ENCODE data around the gene ZNF841. TPM values are rescaled to one million over a fixed set of nuclear protein-coding genes. Genes with fewer than 3 reads are reported as not detected.
"Not testable (repeated sequence)": the region's sequence is repeated elsewhere in the genome, so short reads cannot be mapped to it uniquely, and the experiment has no call there.

Gene ZNF841
- total RNA-seq, 8 experiments from 2014 or later = 10.8 to 28.3 (median 23.0) TPM

DNA sequence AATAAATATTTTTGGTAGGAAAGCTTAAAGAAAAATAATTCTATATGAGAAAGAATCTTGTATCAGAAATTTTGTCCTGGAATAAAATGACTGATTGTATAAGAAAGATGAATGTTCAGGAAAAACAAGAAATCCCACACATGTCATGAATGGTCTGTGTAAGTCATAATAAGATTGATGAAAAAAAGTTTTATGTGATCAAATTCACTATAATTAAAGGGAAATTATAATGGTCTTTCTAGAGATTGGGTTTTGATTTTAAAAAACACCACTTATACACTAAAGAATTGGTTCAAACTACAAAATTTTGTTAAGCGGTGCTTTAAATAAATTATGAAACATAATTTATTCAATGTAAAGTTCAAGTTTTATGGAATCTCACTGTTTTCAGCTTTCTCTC lies 7.2 kb upstream of the ZNF841 start:
- Histone ChIP-seq H3K4me3 (no peak overlapping the region), H3K4me1 (replicated peaks in 1 of 2) (no peaks in the 10 kb centered on the region), H3K27ac (no peak overlapping the region)
- ATAC-seq (replicated peaks in 6 of 8) = no peak
- 83 to 100% (median 100%) methylated on average over 1 of the region's 1 CpG for WGBS, 10 experiments
- in situ Hi-C loops (cut with MboI; ENCODE audit: low pct_unique_long_range_greater_than_20kb in 2 of 9, low sequenced_read_pairs in 9 of 9, unreplicated experiment in 9 of 9) = no loop called here

DNA sequence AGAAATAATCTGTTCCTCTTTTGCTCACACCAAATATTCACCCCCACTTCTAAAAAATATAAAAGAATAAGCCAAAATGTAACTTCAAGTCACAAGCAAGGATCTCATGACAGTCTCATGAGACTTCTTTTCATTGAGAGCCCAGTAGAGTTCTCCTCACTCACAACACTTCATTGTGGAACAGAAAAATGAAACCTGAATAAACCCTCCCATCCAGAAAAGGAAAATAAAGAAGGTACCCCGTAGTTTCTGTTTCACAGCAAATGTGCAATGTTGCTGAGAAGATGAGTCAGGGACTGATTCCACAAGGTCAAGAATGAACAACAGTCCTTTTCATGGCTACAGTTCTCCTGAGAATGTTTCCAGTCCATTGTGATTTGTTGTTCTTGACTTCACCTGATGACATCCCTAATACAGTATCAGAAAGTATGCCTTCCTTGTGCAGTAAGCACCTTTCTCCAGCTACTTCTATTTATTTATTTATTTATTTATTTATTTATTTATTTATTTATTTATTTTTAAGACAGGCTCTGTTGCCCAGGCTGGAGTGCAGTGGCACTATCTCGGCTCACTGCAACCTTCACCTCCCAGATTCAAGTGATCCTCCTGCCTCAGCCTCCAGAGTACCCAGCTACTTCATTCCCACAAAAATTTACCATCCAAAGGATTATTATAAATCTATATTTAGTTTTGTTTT lies 6.4 kb upstream of the ZNF841 start:
- 0 to 89% (median 60%) methylated on average over 1 to 2 of the region's 2 CpGs; no CpG with 5 or more reads in 1 of the 10 experiments for WGBS, 10 experiments
- Histone ChIP-seq H3K4me1 (replicated peaks in 1 of 2) (no peaks in the 10 kb centered on the region), H3K4me3 (no peak overlapping the region), H3K27ac (no peak overlapping the region)
- in situ Hi-C loops (cut with MboI; ENCODE audit: low pct_unique_long_range_greater_than_20kb in 2 of 9, low sequenced_read_pairs in 9 of 9, unreplicated experiment in 9 of 9) = no loop called here
- ATAC-seq (replicated peaks in 6 of 8) = no peak

DNA sequence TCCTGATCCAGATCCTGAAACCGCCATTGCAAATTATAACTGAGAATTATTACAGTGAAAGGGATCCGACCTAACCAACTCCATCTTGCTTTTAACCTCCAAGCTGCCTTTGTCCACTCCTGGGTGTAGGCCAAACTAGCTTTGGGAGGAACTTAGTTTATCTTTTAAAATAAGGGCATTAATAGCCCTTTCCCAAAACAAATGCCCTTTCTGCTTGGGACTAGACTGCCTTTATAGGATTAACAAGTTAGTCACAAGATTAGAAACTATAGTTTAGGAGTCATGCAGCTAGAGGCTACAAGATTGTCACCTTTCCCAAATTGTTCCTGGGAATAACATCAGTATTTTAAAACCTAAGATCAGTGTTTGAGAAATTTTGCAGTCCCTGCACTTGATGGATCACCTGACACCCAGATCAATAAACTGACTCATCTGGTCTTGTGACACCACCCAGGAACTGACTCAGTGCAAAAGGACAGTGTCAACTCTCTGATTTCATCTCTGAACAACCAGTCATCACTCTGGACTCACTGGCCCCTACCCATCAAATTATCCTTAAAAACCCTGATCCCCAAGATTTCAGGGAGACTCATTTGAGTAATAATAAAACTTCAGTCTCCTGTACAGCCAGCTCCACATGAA lies 4.1 kb upstream of the ZNF841 start:
- peak overlapping the region in 1 of 2 donors; percentile 72 for H3K27ac ChIP-seq
- 33 to 100% (median 75%) methylated on average over 1 to 2 of the region's 2 CpGs; no CpG with 5 or more reads in 3 of the 10 experiments for WGBS, 10 experiments
- no peak overlapping the region for H3K4me3 ChIP-seq
- in situ Hi-C loops (cut with MboI; ENCODE audit: low pct_unique_long_range_greater_than_20kb in 2 of 9, low sequenced_read_pairs in 9 of 9, unreplicated experiment in 9 of 9) = no loop called here
- no peaks in the 10 kb centered on the region for H3K4me1 ChIP-seq (replicated peaks in 1 of 2)
- ATAC-seq (replicated peaks in 6 of 8) = peak in 5 of 8 experiments; percentile 34 to 47 (median 42)

DNA sequence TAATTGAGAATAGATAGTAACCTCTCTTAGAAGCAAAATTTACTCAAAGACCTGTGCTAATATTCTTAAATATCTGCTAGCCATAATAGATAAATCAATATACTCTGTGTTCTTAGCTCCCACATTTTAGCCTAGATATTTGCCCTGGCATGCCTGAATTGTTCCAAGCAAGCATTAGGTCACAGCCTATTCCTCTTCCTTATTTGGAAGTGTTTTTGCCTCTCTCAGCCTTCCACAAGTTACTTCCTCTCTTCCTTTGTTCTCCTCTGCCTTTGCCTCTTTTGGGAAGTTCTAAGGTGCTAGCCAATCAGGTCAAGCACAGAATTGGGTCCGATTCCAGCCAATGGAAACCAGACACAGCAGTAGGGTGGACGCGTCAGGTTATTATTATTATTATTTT lies 851 bp upstream of the ZNF841 start:
- H3K4me3 ChIP-seq; H3K4me1 ChIP-seq (replicated peaks in 1 of 2); H3K27ac ChIP-seq; ATAC-seq (replicated peaks in 6 of 8); in situ Hi-C loops (cut with MboI; ENCODE audit: low pct_unique_long_range_greater_than_20kb in 2 of 9, low sequenced_read_pairs in 9 of 9, unreplicated experiment in 9 of 9): not testable (repeated sequence)
- WGBS, 10 experiments = 80 to 100% (median 92%) methylated on average over 1 to 3 of the region's 3 CpGs; no CpG with 5 or more reads in 3 of the 10 experiments

DNA sequence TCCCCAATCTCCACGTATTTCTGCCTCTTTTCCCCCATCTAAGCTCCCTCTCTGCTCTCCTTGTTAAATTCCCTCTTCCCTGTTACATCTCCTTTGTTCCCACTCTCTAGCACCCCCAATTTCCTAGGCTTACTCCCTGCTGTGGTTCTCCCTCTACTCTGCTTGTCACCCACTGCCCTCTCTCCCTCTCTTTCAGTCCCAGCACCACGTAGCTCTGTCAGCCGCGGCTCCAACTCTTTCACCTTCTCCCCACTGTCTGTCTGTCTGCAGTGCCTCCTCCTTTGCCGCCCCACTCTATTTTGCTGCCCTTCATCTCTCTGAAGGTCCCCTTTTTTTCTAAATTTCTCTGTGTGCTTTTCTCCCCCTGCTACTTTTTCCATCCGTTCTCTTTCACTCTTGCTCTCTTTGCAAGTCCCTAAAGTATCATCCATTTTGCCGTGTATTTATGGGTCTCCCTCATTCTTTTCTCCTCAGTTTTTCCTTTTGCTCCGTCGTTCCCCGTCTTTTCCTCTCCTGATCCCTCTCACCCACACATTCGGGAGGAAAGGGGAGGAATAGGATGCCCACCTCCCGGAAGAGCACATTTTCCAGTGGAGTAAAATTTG lies 937 bp downstream of the ZNF841 start:
- peak in 6 of 8 experiments; percentile 7 to 18 (median 14) for ATAC-seq (replicated peaks in 6 of 8)
- in situ Hi-C loops (cut with MboI; ENCODE audit: low pct_unique_long_range_greater_than_20kb in 2 of 9, low sequenced_read_pairs in 9 of 9, unreplicated experiment in 9 of 9) = no loop called here
- Histone ChIP-seq H3K4me3 (peak overlapping the region; percentile 60 to 93 (median 82)), H3K4me1 (replicated peaks in 1 of 2) (peaks cover 6% of the 10 kb centered on the region in 2 donors), H3K27ac (peak overlapping the region; percentile 92 to 97)
- 0 to 23% (median 6%) methylated on average over 1 to 12 of the region's 12 CpGs for WGBS, 10 experiments

DNA sequence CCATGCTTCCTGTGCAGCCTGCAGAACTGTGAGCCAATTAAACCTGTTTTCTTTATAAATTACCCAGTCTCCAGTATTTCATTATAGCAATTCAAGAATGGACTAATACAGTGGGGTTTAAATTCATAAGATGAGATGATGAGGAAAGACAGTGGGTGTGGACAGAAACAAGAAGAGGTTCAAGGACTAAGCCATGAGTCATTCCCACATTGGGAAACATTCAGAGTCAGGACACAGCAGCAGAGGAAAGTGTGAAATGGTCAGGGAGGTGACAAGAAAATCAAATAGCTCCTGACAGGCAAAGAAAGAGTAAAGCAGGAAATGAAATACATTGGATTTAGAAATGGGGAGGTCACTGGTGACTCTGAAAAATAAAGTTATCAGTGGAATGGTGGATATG lies 9.1 kb downstream of the ZNF841 start:
- H3K4me3 ChIP-seq = no peak overlapping the region
- no peaks in the 10 kb centered on the region for H3K4me1 ChIP-seq (replicated peaks in 1 of 2)
- ATAC-seq (replicated peaks in 6 of 8) = peak in 2 of 8 experiments; percentile 94 to 95
- in situ Hi-C loops (cut with MboI; ENCODE audit: low pct_unique_long_range_greater_than_20kb in 2 of 9, low sequenced_read_pairs in 9 of 9, unreplicated experiment in 9 of 9) = no loop called here
- no peak overlapping the region for H3K27ac ChIP-seq

DNA sequence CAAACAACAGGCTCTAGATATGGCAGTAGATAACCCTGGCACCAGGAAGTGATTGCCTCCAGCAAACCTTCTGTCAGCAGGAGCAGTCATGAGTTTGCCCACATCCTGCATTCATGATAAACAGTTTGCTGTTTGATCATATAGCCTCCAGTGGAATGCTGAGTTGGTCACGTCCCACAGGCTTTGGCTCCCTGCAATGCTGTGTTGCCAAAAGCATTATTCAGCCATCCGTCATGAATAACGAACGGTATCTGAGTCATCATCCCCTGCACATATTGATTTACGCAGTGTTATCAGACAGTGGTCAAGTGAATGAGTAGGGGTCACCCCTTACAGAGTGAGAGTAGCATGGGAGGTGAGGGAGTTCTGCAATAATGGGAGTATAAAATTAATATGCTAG lies 25.1 kb downstream of the ZNF841 start:
- no peak overlapping the region for H3K4me3 ChIP-seq
- no peak for ATAC-seq (replicated peaks in 6 of 8)
- in situ Hi-C loops (cut with MboI; ENCODE audit: low pct_unique_long_range_greater_than_20kb in 2 of 9, low sequenced_read_pairs in 9 of 9, unreplicated experiment in 9 of 9) = no loop called here
- H3K27ac ChIP-seq = no peak overlapping the region
- no peaks in the 10 kb centered on the region for H3K4me1 ChIP-seq (replicated peaks in 1 of 2)
- 90 to 100% (median 99%) methylated on average over 1 to 4 of the region's 5 CpGs; no CpG with 5 or more reads in 4 of the 10 experiments for WGBS, 10 experiments

DNA sequence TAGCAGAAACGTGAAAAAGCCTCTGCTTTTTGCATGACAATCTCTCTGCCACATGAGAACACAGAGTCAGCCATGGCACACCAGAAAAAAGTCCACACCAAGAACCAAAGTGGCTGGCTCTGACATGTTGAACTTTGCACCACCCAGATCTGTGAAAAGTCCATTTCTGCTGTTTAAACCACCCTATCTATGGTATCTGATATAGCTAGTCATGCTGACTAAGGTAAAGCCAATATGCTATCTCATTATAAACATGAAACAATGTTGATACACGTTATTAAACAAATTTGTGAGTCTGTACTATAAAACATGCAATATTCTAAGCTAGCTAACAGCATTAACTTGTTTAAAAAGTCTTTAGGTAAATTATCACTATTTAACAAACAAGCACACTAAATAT lies 25.9 kb downstream of the ZNF841 start:
- 58 to 90% (median 81%) methylated on average over 1 to 2 of the region's 2 CpGs; no CpG with 5 or more reads in 1 of the 10 experiments for WGBS, 10 experiments
- Histone ChIP-seq H3K4me3 (no peak overlapping the region), H3K4me1 (replicated peaks in 1 of 2) (no peaks in the 10 kb centered on the region), H3K27ac (no peak overlapping the region)
- no peak for ATAC-seq (replicated peaks in 6 of 8)
- in situ Hi-C loops (cut with MboI; ENCODE audit: low pct_unique_long_range_greater_than_20kb in 2 of 9, low sequenced_read_pairs in 9 of 9, unreplicated experiment in 9 of 9) = no loop called here

DNA sequence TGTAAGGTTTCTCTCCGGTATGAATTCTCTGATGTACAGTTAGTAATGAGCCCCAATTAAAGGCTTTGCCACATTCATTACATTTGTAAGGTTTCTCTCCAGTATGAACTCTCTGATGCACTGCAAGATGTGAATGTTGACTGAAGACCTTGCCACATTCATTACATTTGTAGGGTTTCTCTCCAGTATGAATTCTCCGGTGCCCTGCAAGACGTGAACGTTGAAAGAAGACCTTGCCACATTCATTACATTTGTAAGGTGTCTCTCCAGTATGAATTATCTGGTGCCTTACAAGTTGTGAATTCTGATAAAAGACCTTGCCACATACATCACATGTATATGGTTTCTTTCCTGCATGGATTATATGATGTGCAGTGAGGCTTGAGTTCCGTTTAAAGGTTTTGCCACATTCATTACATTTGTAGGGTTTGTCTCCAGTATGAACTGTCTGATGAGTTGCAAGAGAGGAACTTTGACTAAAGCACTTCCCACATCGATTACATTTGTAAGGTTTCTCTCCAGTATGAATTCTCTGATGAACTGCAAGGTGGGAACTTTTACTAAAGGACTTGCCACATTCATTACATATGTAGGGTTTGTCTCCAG lies 29.2 kb downstream of the ZNF841 start:
- in situ Hi-C loops (cut with MboI; ENCODE audit: low pct_unique_long_range_greater_than_20kb in 2 of 9, low sequenced_read_pairs in 9 of 9, unreplicated experiment in 9 of 9) = no loop called here
- no peak for ATAC-seq (replicated peaks in 6 of 8)
- no peak overlapping the region for H3K27ac ChIP-seq
- 96 to 100% (median 100%) methylated on average over 1 to 6 of the region's 6 CpGs for WGBS, 10 experiments
- no peak overlapping the region for H3K4me3 ChIP-seq
- no peaks in the 10 kb centered on the region for H3K4me1 ChIP-seq (replicated peaks in 1 of 2)

DNA sequence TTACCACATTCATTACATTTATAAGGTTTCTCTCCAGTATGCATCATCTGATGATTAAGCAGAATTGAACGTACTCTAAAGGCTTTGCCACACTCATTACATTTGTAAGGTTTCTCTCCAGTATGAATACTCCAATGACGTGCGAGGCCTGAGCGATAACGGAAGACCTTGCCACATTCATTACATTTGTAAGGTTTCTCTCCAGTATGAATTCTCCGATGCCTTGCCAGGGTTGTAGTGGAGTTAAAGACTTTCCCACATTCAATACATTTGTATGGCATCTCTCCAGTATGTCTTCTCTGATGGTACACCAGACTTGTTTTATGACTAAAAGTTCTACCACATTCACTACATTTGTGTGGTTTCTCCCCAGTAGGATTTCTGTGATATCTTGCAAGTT lies 30.2 kb downstream of the ZNF841 start:
- ATAC-seq (replicated peaks in 6 of 8) = no peak
- no peaks in the 10 kb centered on the region for H3K4me1 ChIP-seq (replicated peaks in 1 of 2)
- 86 to 100% (median 94%) methylated on average over 1 to 6 of the region's 6 CpGs; no CpG with 5 or more reads in 3 of the 10 experiments for WGBS, 10 experiments
- in situ Hi-C loops (cut with MboI; ENCODE audit: low pct_unique_long_range_greater_than_20kb in 2 of 9, low sequenced_read_pairs in 9 of 9, unreplicated experiment in 9 of 9) = no loop called here
- no peak overlapping the region for H3K27ac ChIP-seq
- H3K4me3 ChIP-seq = no peak overlapping the region

DNA sequence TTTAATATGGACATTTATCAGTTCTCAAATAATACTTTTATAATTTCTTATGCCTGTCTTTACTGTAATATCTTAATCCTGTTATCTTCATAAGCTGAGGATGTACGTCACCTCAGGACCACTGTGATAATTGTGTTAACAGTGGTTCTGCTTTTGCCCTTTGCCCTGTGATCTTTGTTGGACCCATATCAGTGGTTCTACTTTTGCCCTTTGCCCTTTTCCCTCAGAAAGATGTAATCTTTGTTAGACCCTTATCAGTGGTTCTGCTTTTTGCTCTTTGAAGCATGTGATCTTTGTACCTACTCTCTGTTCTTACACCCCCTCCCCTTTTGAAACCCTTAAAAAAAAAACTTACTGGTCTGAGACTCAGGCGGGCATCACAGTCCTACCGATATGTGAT lies 39.1 kb downstream of the ZNF841 start:
- ATAC-seq (replicated peaks in 6 of 8); H3K27ac ChIP-seq; H3K4me1 ChIP-seq (replicated peaks in 1 of 2); H3K4me3 ChIP-seq; in situ Hi-C loops (cut with MboI; ENCODE audit: low pct_unique_long_range_greater_than_20kb in 2 of 9, low sequenced_read_pairs in 9 of 9, unreplicated experiment in 9 of 9): not testable (repeated sequence)
- 67 to 100% (median 100%) methylated on average over 1 to 3 of the region's 3 CpGs for WGBS, 10 experiments

DNA sequence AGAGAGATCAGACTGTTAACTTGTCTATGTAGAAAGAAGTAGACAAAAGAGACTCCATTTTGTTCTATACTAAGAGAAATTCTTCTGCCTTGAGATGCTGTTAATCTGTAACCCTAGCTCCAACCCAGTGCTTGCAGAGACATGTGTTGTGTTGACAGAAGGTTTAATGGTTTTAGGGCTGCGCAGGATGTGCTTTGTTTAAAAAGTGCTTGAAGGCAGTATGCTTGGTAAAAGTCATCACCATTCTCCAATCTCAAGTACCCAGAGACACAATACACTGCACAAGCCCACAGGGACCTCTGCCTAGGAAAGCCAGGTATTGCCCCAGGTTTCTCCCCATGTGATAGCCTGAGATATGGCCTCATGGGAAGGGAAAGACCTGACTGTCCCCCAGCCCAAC lies 43.8 kb downstream of the ZNF841 start:
- WGBS, 10 experiments = 80 to 100% (median 86%) methylated on average over 1 of the region's 1 CpG; no CpG with 5 or more reads in 6 of the 10 experiments
- in situ Hi-C loops (cut with MboI; ENCODE audit: low pct_unique_long_range_greater_than_20kb in 2 of 9, low sequenced_read_pairs in 9 of 9, unreplicated experiment in 9 of 9); H3K27ac ChIP-seq; ATAC-seq (replicated peaks in 6 of 8); H3K4me3 ChIP-seq; H3K4me1 ChIP-seq (replicated peaks in 1 of 2): not testable (repeated sequence)
